Measurements from ENCODE around the gene IGFBP3. TPM values are rescaled to one million over a fixed set of nuclear protein-coding genes. Genes with fewer than 3 reads are reported as not detected.
A peak's percentile ranks its signal among the peaks of the same experiment; 100 is the strongest.

The IGFBP3 gene
- total RNA-seq, 1 donor from 2014 or later: 197 TPM

DNA sequence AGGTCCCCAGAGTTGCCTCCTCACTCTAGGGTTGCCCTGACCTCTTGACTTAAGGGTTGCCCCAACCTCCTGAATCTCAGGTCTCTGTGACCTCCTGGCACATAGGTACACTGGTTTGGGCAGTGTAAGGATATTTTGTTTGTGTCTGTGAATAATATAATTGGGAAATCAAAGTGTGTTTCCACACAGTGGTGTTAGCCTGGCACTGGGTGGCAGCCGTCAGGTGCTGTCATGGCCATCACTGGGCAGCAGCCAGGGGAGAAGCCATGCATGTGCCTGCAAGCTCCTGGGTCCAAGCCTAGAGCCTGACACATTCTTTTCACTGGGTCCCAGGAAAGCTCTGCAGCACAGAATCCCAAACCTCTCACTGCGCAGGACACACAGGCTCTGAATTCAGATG lies 44.6 kb downstream of the IGFBP3 start:
- Histone ChIP-seq H3K4me1 (no peaks in the 10 kb centered on the region), H3K27me3 (no peaks in the 10 kb centered on the region), H3K9me3 (peaks cover 7% of the 10 kb centered on the region), H3K36me3 (no peaks in the 10 kb centered on the region), H3K27ac (no peak overlapping the region), H3K4me3 (no peak overlapping the region)
- no peak for DNase-seq (ENCODE audit: extremely low spot score in 2 of 2)
- TF ChIP-seq POLR2A (IDR thresholded peaks at IDR 0.05): no peak
- no peak for TF ChIP-seq CTCF (IDR thresholded peaks at IDR 0.05)
- no peak for TF ChIP-seq POLR2AphosphoS5 (IDR thresholded peaks at IDR 0.05; ENCODE audit: insufficient read depth in 1 of 2, low read depth in 1 of 2)
- intact Hi-C loops (cut with DNase I): no loop called here

GRCh38 chr7:45874408-45875131 lies 46.5 kb downstream of the IGFBP3 start:
- no peaks in the 10 kb centered on the region for H3K36me3 ChIP-seq
- peaks cover 7% of the 10 kb centered on the region for H3K9me3 ChIP-seq
- H3K27me3 ChIP-seq: no peaks in the 10 kb centered on the region
- TF ChIP-seq POLR2A (IDR thresholded peaks at IDR 0.05): no peak
- TF ChIP-seq POLR2AphosphoS5 (IDR thresholded peaks at IDR 0.05; ENCODE audit: insufficient read depth in 1 of 2, low read depth in 1 of 2): no peak
- no peak for TF ChIP-seq CTCF (IDR thresholded peaks at IDR 0.05)
- no peaks in the 10 kb centered on the region for H3K4me1 ChIP-seq
- no peak overlapping the region for H3K4me3 ChIP-seq
- no peak for DNase-seq (ENCODE audit: extremely low spot score in 2 of 2)
- no peak overlapping the region for H3K27ac ChIP-seq
- intact Hi-C loops (cut with DNase I): no loop called here

DNA sequence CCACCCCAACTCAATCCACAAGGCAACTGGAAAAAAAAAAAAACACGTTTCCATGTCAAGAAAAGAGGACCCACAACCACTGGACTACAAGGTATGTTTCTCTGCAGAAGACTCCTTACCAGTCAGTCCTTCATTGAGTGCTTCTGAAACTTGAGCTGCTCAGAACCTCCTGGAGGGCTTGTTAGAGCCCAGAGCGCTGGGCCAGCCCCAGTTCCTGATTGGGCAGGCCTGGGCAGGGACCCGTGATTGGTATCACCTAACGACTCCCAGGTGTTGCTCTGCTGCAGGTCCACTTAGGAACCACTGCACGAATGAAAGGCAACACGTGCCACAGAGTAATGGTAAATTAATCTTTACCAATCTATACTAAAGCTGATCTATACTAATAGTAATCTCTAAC lies 47.7 kb downstream of the IGFBP3 start:
- Histone ChIP-seq H3K9me3 (no peaks in the 10 kb centered on the region), H3K27me3 (no peaks in the 10 kb centered on the region), H3K4me3 (no peak overlapping the region), H3K27ac (no peak overlapping the region), H3K4me1 (no peaks in the 10 kb centered on the region), H3K36me3 (no peaks in the 10 kb centered on the region)
- no peak for DNase-seq (ENCODE audit: extremely low spot score in 2 of 2)
- no peak for TF ChIP-seq POLR2AphosphoS5 (IDR thresholded peaks at IDR 0.05; ENCODE audit: insufficient read depth in 1 of 2, low read depth in 1 of 2)
- TF ChIP-seq CTCF (IDR thresholded peaks at IDR 0.05): no peak
- no peak for TF ChIP-seq POLR2A (IDR thresholded peaks at IDR 0.05)
- intact Hi-C loops (cut with DNase I): no loop called here

GRCh38 chr7:45873035-45873354 lies 48.1 kb downstream of the IGFBP3 start, which contains the start of gene CCDC201:
TSS of gene CCDC201 (minus strand) at chr7:45873082. CDS start at chr7:45873007, 75 bp downstream.
- TF ChIP-seq POLR2AphosphoS5 (IDR thresholded peaks at IDR 0.05; ENCODE audit: insufficient read depth in 1 of 2, low read depth in 1 of 2) (no peak), POLR2A (IDR thresholded peaks at IDR 0.05) (no peak), CTCF (IDR thresholded peaks at IDR 0.05) (no peak)
- no peaks in the 10 kb centered on the region for H3K27me3 ChIP-seq
- no peaks in the 10 kb centered on the region for H3K36me3 ChIP-seq
- intact Hi-C loops (cut with DNase I): no loop called here
- no peak within 1 kb of the TSS for H3K4me3 ChIP-seq
- H3K9me3 ChIP-seq: no peaks in the 10 kb centered on the region
- H3K27ac ChIP-seq: no peak within 1 kb of the TSS
- no peaks in the 10 kb centered on the region for H3K4me1 ChIP-seq
- peak in 1 of 2 donors; percentile 42 for DNase-seq (ENCODE audit: extremely low spot score in 2 of 2)

Data from vagina (tissue), 2 donors.